Naive thymus-derived CD8-positive, alpha-beta T cell (primary cell): ENCODE measurements around the gene CCDC120. TPM values are rescaled to one million over a fixed set of nuclear protein-coding genes. Genes with fewer than 3 reads are reported as not detected.
A peak's percentile ranks its signal among the peaks of the same experiment; 100 is the strongest.

Experiments
- ATAC-seq, 2 donors: fragments of 150-1000 bp; cut with Tn5 transposase in 1 of 2; sonication (Bioruptor Pico), chemical (Tn5 transposase) in 1 of 2; 1 replicate in 1 of 2; 2 replicates in 1 of 2; pipeline ENCODE4 v1.10.0; 2021; ENCODE audit warnings: mild to moderate bottlenecking in 2 of 2, moderate library complexity in 2 of 2
- POLR2A ChIA-PET: fragments of 350-600 bp; sonication (Branson Sonifier 250); formaldehyde crosslinking; loops from one replicate; lab custom pipeline; 2021; ENCODE audit warnings: antibody characterized with exemption; lab: Charles Lee
- DNase-seq, 10 donors: peaks; one replicate each; pipeline versions ENCODE4 v3.0.0 to v3.0.0-alpha.2; 2020 to 2022
- H3K27ac Mint-ChIP-seq, 10 donors: one replicate each; pipeline ENCODE4 v1.8.0; 2020 to 2022; ENCODE audit warnings: mild to moderate bottlenecking in 10 of 10, mixed read lengths in 10 of 10, moderate library complexity in 4 of 10, inconsistent platforms in 1 of 10
- H3K27me3 Mint-ChIP-seq, 5 donors: one replicate each; pipeline ENCODE4 v1.8.0; 2021 to 2022; ENCODE audit warnings: mixed read lengths in 5 of 5
- H3K36me3 Mint-ChIP-seq, 3 donors: one replicate each; pipeline ENCODE4 v1.8.0; 2020 to 2022; ENCODE audit warnings: mixed read lengths in 3 of 3, mild to moderate bottlenecking in 2 of 3, inconsistent platforms in 1 of 3
- H3K4me1 Mint-ChIP-seq, 4 donors: one replicate each; pipeline ENCODE4 v1.8.0; 2021 to 2022; ENCODE audit warnings: mixed read lengths in 4 of 4
- H3K4me3 Mint-ChIP-seq, 10 donors: one replicate each; pipeline ENCODE4 v1.8.0; 2020 to 2022; ENCODE audit warnings: mild to moderate bottlenecking in 10 of 10, mixed read lengths in 10 of 10, moderate library complexity in 6 of 10, inconsistent platforms in 1 of 10
- H3K9me3 Mint-ChIP-seq, 9 donors: one replicate each; pipeline ENCODE4 v1.8.0; 2020 to 2022; ENCODE audit warnings: mixed read lengths in 9 of 9, mild to moderate bottlenecking in 3 of 9, inconsistent platforms in 1 of 9, moderate library complexity in 1 of 9
- polyA plus RNA-seq, 3 donors: library from polyadenylated mRNA; unstranded; fragments of 300-500 nt; fragmentation: Illumina TruSeq; gene quantifications; one replicate each; pipeline ENCODE4 v1.2.3, GENCODE V29; 2021
- total RNA-seq, 8 experiments: library from RNA in 2 of 8; stranded (reverse) in 2 of 8; gene quantifications; one replicate each; pipeline ENCODE4 v1.2.3 and lab custom pipeline; 2021 to 2026

The CCDC120 gene
- total and polyA plus RNA-seq, 5 experiments from 2014 or later, result 0.61 to 12.9 (median 1.7) TPM

DNA sequence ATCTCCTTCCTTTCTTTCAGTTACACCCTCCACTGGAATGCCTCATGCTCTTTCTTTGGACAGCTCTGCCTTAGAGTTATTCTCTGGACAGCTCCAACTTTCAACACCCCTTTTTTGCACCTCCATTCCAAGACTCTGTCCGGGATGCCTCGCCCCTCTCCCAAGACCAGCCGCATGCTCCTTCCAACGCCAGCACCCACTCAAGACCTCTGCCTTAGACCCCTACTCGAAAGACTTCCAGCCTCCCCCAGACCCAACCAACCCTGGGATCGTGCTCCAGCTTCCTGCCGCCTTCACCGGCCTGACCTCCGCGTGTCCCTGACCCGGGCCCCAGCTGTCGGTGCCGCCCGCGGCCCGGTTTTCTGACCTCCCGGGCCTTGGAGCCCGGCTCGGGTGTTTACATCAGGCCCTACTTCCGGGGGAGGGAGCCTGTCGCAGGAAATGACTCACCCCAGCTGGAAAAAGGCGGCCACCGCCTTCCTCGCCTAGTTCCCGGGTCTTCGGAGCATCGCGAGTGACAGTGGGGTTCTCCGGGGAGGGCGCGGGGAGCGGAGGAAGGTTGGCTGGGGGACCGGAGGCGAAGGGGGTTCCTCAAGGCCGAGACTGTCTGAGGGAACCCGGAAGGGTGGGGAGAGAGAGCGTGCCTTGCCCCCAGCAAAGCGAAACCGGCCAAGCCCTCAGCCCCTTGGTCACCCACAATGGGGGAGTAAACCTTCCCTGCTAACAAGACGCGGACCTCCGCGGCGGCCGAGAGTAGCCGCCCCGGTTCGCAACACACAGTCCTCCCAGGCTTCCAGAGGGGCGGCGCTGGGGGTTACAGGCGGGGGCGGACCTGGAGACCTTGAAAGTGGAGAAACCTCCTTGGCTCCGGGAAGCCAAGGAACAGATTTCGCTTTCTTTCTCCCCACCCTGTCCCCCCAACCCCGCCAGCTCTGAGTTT is 21.0 kb downstream of the CCDC120 start, which contains the start of gene WDR45:
Gene WDR45, minus strand, starts transcription at position 399 of the 940 bp plus-strand sequence. CDS start 1,792 bp downstream, outside the sequence.
- peak within 1 kb of the TSS; percentile 88 to 97 (median 92) for H3K4me3 Mint-ChIP-seq
- DNase-seq, result peak; percentile 47 to 86 (median 66)
- peak; percentile 83 to 84 for ATAC-seq
- no peaks in the 10 kb centered on the region for H3K27me3 Mint-ChIP-seq
- POLR2A ChIA-PET, result interaction anchor here (0.6 to 3.0 kb wide), 16 partner anchors 9 to 343 kb away, joined by 3 to 27 read pairs (median 4); partner anchors contain the start of genes GPKOW, GRIPAP1, OTUD5 and TFE3
- H3K36me3 Mint-ChIP-seq, result peaks cover 0 to 12% (median 0%) of the 10 kb centered on the region in 3 donors
- peak within 1 kb of the TSS; percentile 95 to 100 (median 98) for H3K27ac Mint-ChIP-seq
- peaks cover 10 to 13% (median 11%) of the 10 kb centered on the region in 4 donors for H3K4me1 Mint-ChIP-seq
- peaks cover 0 to 3% (median 0%) of the 10 kb centered on the region in 9 donors for H3K9me3 Mint-ChIP-seq

DNA sequence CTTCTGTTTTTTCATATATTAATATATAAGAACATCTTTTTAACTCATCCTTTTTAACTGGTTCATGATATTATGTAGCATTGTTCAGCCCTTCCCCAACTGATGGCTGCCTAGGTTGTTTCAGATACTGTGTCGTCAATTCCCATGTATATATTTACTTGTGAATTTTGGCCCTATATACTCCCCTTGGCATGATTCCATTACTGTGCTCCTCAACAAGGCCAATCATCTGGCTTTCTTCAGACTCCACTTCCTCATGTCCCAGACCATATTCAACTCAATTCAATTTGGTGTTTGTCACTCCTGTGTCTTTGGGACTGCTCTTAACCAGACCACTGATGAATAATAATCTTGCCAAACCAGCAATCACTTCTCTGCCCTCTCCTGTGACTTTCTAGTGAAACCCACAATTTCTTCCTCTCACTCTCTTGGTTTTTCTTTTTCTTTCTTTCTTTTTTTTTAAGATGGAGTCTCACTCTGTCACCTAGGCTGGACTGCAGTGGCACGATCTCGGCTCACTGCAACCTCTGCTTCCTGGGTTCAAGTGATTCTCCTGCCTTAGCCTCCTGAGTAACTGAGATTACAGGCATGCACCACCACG is 23.6 kb downstream of the CCDC120 start:
- no peak for DNase-seq
- Mint-ChIP-seq H3K36me3 (peaks cover 0 to 4% (median 0%) of the 10 kb centered on the region in 3 donors), H3K4me1 (peaks cover 10 to 13% (median 11%) of the 10 kb centered on the region in 4 donors), H3K4me3 (peak overlapping the region in 2 of 10 donors; percentile 14 to 21), H3K27ac (peak overlapping the region in 3 of 10 donors; percentile 3 to 55 (median 18)), H3K27me3 (no peaks in the 10 kb centered on the region), H3K9me3 (peaks cover 0 to 3% (median 0%) of the 10 kb centered on the region in 9 donors)
- ATAC-seq, result no peak
- POLR2A ChIA-PET, result no interaction called here

DNA sequence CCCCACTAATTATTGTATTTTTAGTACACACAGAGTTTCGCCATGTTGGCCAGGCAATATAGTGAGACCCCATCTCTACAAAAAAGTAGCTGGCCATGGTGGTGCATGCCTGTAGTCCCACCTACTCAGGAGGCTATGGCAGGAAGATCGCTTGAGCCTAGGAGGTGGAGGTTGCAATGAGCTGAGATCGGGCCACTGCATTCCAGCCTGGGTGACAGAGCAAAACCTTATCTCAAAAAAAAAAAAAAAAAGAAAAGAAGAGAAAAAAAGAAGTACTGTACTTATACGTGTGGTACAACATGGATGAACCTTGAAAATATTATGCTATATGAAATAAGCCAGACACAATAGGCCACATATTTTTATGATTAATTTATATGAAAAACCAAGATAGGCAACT is 30.8 kb downstream of the CCDC120 start:
- POLR2A ChIA-PET, result interaction anchor here (1.0 kb wide), 1 partner anchor 10 kb away, joined by 3 read pairs; the partner anchor contains the start of gene WDR45
- DNase-seq (no peak), ATAC-seq (no peak)
- no peak overlapping the region for H3K4me3 Mint-ChIP-seq
- H3K27me3 Mint-ChIP-seq, result no peaks in the 10 kb centered on the region
- H3K27ac Mint-ChIP-seq, result no peak overlapping the region
- no peaks in the 10 kb centered on the region for H3K4me1 Mint-ChIP-seq
- no peaks in the 10 kb centered on the region for H3K9me3 Mint-ChIP-seq
- no peaks in the 10 kb centered on the region for H3K36me3 Mint-ChIP-seq

DNA sequence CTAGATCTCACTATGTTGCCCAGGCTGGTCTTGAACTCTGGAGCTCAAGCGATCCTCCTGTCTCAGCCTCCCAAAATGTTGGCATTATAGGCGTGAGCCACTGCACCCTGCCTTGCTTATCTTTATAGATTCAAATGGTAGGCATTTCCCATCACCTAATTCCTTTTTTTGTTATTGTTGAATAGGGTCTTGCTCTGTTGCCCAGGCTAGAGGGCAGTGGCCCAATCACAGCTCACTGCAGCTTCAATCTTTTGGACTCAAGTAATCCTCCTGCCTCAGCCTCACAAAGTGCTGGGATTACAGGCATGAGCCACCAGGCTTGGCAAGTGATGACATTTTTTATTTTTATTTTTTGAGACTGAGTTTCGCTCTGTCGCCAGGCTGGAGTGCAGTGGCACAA is 37.6 kb downstream of the CCDC120 start:
- H3K27ac Mint-ChIP-seq, result no peak overlapping the region
- ATAC-seq, result no peak
- no peaks in the 10 kb centered on the region for H3K27me3 Mint-ChIP-seq
- no peaks in the 10 kb centered on the region for H3K36me3 Mint-ChIP-seq
- no peak for DNase-seq
- POLR2A ChIA-PET, result interaction anchor here (0.5 to 1.2 kb wide), 2 partner anchors 13 to 16 kb away, joined by 6 read pairs; no protein-coding TSS in a partner anchor
- H3K9me3 Mint-ChIP-seq, result peaks cover 0 to 1% (median 0%) of the 10 kb centered on the region in 9 donors
- H3K4me1 Mint-ChIP-seq, result peaks cover 0 to 11% (median 5%) of the 10 kb centered on the region in 4 donors
- H3K4me3 Mint-ChIP-seq, result no peak overlapping the region

DNA sequence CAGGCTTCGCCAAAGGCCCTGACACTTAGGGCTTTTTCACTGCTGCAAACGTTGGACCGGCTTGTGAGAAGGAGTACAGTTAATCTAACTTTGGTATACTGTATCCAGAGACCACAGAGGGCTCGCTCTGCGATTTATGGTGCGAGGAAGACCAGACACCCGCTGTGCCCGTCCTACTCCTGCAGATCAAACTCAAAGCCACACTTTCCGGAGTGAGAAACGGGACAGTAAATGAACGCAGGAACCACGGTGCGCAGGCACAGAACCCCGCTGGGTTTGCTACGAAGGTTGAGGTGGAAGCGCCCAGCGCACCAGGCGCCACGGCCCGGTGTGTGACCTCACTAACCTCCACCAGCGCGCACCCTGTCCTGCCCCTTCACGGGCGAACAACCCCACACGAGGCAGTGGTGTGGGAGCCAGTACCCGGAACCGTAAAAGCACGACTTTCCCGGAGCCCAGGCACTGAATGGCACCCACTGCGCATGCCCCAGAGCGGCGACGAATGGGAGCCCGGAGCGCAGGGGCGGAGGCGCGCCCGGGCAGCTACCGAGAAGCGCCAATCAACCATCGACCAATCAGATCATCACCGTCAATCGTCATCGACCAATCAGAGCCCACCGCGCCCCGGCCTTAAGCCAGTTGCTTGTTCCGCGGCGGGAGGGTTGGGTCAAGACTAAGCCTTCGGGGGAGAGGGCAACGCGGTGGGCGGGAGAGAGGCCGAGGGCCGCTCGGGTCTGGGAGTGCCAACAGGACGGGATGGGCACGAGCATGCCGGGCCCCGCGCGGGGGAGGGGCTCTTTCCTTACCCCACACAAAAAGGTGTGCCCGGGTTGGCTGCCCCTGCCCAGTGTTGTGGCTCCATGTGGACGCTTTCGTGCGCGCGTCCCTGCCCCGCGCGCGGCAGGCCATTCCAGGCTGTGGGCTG is 42.2 kb downstream of the CCDC120 start:
- Mint-ChIP-seq H3K36me3 (peaks cover 0 to 2% (median 0%) of the 10 kb centered on the region in 3 donors), H3K4me3 (peak overlapping the region; percentile 83 to 92 (median 89)), H3K9me3 (peaks cover 0 to 1% (median 0%) of the 10 kb centered on the region in 9 donors), H3K27me3 (no peaks in the 10 kb centered on the region), H3K4me1 (peaks cover 0 to 13% (median 8%) of the 10 kb centered on the region in 4 donors), H3K27ac (peak overlapping the region; percentile 61 to 96 (median 94))
- POLR2A ChIA-PET, result interaction anchor here (0.7 to 3.3 kb wide), 8 partner anchors 10 to 653 kb away, joined by 3 to 27 read pairs (median 4); partner anchors contain the start of genes GRIPAP1 and WDR45
- DNase-seq, result peak; percentile 77 to 93 (median 84)
- peak; percentile 94 to 95 for ATAC-seq

DNA sequence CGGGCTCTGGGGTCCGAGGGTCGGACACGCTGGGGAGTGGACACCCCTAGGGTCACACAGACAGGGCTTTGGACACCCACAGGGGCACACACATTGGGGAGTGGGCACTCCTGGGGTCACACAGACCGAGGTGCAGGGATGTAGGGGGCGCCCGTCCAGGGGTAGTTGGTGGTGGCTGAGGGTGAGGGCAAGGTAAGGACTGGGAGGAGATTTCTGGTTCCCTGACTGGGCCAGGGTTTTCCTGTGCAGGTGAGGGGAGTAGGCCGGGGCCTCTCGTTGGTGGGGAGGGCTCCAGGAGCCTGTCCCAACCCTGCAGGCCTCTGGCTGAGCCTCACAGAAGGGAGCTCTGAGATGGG is 42.8 kb downstream of the CCDC120 start:
- Mint-ChIP-seq H3K9me3 (no peaks in the 10 kb centered on the region), H3K27me3 (no peaks in the 10 kb centered on the region), H3K4me1 (peaks cover 0 to 14% (median 8%) of the 10 kb centered on the region in 4 donors), H3K4me3 (peak overlapping the region; percentile 83 to 92 (median 89)), H3K27ac (peak overlapping the region in 8 of 10 donors; percentile 41 to 96 (median 89)), H3K36me3 (peaks cover 0 to 2% (median 0%) of the 10 kb centered on the region in 3 donors)
- ATAC-seq, result no peak
- no peak for DNase-seq
- POLR2A ChIA-PET, result interaction anchor here (1.0 to 3.3 kb wide), 3 partner anchors 22 to 652 kb away, joined by 4 to 27 read pairs (median 4); partner anchors contain the start of gene WDR45

DNA sequence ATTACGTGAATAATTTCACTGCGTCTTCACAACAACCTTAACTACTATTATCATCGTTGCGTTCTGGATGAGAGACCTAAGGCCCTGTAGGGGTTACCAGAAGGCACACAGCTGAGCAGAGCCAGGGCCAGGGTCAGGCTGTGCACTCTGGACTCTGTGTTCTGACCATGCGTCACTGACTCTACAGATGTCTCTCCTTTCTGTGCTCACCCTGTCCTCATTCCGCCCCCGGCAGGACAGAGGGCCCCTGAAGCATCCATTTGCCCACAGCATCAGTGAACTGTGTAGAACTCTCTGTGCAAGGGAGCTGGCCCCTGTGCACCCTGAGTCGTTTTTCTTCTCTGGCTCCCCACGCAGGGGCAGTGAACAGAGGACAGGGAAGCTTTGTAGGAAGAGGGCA is 43.4 kb downstream of the CCDC120 start:
- POLR2A ChIA-PET, result interaction anchor here (1.4 to 3.3 kb wide), 2 partner anchors 22 to 651 kb away, joined by 4 to 27 read pairs; partner anchors contain the start of gene WDR45
- Mint-ChIP-seq H3K4me1 (peaks cover 0 to 14% (median 8%) of the 10 kb centered on the region in 4 donors), H3K27me3 (no peaks in the 10 kb centered on the region), H3K36me3 (peaks cover 0 to 2% (median 0%) of the 10 kb centered on the region in 3 donors), H3K4me3 (peak overlapping the region; percentile 58 to 92 (median 88)), H3K9me3 (no peaks in the 10 kb centered on the region), H3K27ac (peak overlapping the region in 5 of 10 donors; percentile 25 to 93 (median 80))
- DNase-seq (no peak), ATAC-seq (no peak)

DNA sequence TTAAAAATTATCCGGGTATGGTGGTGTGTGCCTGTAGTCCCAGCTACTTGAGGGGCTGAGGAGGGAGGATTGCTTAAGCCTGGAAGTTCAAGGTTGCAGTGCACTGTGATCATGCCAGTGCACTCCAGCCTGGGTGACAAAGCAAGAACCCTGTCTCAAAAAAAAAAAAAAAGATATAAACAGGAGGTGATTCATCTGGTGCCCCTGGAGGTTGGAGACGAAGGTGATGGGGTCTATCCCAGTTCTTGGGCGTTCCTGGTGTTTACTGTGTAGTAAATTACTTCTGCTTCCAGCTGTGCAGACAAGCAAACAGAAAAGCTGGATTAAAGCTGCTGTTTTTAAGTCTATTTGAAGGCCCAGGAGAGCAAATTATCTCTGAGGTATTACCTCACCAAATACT is 44.8 kb downstream of the CCDC120 start:
- Mint-ChIP-seq H3K27me3 (no peaks in the 10 kb centered on the region), H3K9me3 (no peaks in the 10 kb centered on the region), H3K27ac (peak overlapping the region in 2 of 10 donors; percentile 15 to 44), H3K4me3 (no peak overlapping the region), H3K4me1 (peaks cover 0 to 16% (median 8%) of the 10 kb centered on the region in 4 donors), H3K36me3 (peaks cover 0 to 9% (median 0%) of the 10 kb centered on the region in 3 donors)
- POLR2A ChIA-PET, result no interaction called here
- ATAC-seq (no peak), DNase-seq (no peak)

DNA sequence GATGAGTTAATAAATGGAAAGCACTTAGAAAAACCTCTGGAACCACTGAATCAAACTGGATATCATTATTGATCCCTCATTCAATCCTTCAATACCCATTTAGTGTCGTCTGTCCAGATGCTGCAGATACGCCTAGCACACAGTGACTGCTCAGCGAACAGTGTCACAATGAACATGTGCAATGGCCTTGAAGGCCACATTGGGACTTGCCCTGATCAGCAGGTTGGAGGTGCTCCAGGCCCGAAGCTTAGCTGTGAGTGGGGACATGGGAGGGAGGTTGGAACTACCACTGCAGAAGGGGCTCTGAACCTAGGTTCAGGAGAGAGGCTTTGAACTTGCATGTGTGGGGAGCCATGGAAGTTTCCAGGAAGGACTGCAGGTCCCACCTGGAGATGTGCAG is 47.5 kb downstream of the CCDC120 start:
- no peak for DNase-seq
- POLR2A ChIA-PET, result interaction anchor here (0.7 kb wide), 1 partner anchor 133 kb away, joined by 3 read pairs; no protein-coding TSS in a partner anchor
- Mint-ChIP-seq H3K4me1 (peaks cover 0 to 6% (median 4%) of the 10 kb centered on the region in 4 donors), H3K27ac (no peak overlapping the region), H3K27me3 (no peaks in the 10 kb centered on the region), H3K4me3 (no peak overlapping the region), H3K36me3 (peaks cover 0 to 28% (median 2%) of the 10 kb centered on the region in 3 donors), H3K9me3 (peaks cover 0 to 1% (median 0%) of the 10 kb centered on the region in 9 donors)
- no peak for ATAC-seq

DNA sequence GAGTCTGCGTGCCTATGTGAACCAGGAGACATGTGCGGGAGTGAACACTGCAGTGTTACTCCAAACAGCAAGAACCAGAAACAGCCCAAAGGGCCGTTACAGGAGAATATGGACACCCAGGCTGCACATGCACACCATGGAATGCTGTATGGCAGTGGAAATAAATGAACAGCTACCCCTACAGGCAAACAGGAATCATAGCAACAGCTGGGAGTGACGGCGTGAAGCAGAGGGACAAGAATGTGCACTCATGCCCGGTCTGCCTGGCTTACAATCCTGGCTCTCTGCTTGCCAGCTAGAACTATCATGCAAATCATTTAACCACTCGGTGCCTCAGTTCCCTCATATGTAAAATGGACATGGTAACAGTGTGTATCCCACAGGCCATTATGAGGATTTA is 48.1 kb downstream of the CCDC120 start:
- Mint-ChIP-seq H3K36me3 (peaks cover 0 to 28% (median 2%) of the 10 kb centered on the region in 3 donors), H3K27ac (no peak overlapping the region), H3K9me3 (peaks cover 0 to 1% (median 0%) of the 10 kb centered on the region in 9 donors), H3K4me1 (peaks cover 0 to 3% (median under 1%) of the 10 kb centered on the region in 4 donors), H3K27me3 (no peaks in the 10 kb centered on the region), H3K4me3 (no peak overlapping the region)
- ATAC-seq, result peak in 1 of 2 donors; percentile 40
- peak in 1 of 10 donors; percentile 18 for DNase-seq
- POLR2A ChIA-PET, result interaction anchor here (0.7 kb wide), 1 partner anchor 134 kb away, joined by 3 read pairs; no protein-coding TSS in a partner anchor

DNA sequence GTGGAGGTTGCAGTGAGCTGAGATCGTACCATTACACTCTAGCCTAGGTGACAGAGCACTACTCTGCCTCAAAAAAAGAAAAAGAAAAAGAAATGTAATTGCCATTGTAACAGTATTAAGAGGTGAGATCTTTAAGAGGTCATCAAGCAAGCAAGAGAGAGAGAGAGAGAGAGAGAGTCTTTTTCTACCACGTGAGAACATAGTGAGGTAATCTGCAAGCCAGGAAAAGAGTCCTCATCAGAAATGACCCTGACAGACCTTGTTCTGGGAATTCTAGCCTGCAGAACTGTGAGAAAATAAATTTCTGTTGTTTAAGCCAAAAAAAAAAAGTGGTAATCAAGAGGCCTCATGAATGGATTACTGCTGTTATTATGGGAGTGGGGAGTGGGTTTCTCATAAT is 49.8 kb downstream of the CCDC120 start:
- Mint-ChIP-seq H3K36me3 (peaks cover 0 to 40% (median 5%) of the 10 kb centered on the region in 3 donors), H3K4me3 (no peak overlapping the region), H3K4me1 (peaks cover 0 to 3% (median 0%) of the 10 kb centered on the region in 4 donors), H3K9me3 (peaks cover 0 to 1% (median 0%) of the 10 kb centered on the region in 9 donors), H3K27ac (no peak overlapping the region), H3K27me3 (no peaks in the 10 kb centered on the region)
- DNase-seq (no peak), ATAC-seq (no peak)
- POLR2A ChIA-PET, result no interaction called here
